Smooth muscle cell (in vitro differentiated cells): ENCODE data around the gene PDE10A. TPM values are rescaled to one million over a fixed set of nuclear protein-coding genes. Genes with fewer than 3 reads are reported as not detected.

Experiments
- DNase-seq: peaks from one replicate; lab custom pipeline; 2025; ENCODE audit not compliant: unreplicated experiment; lab: John Stamatoyannopoulos, UW
- H2AFZ ChIP-seq: fragments of 200-600 bp; sonication (generic); 2 replicates; pipeline ENCODE4 v1.6.0; 2016; ENCODE audit warnings: antibody characterized with exemption, low read depth, mild to moderate bottlenecking
- H3F3A ChIP-seq: fragments of 200-600 bp; sonication (generic); 2 replicates; pipeline ENCODE4 v1.6.0; 2017; ENCODE audit warnings: antibody characterized with exemption, low read depth
- H3K27ac ChIP-seq: fragments of 200-600 bp; sonication (generic); 2 replicates; pipeline ENCODE4 v1.5.1; 2016; ENCODE audit warnings: low read depth, mild to moderate bottlenecking
- H3K27me3 ChIP-seq: fragments of 200-600 bp; sonication (generic); 2 replicates; pipeline ENCODE4 v1.6.1; 2016; ENCODE audit warnings: low read depth, mild to moderate bottlenecking
- H3K36me3 ChIP-seq: fragments of 200-600 bp; sonication (generic); 2 replicates; pipeline ENCODE4 v1.5.1; 2016; ENCODE audit warnings: low read depth
- H3K4me1 ChIP-seq: fragments of 200-600 bp; sonication (generic); 2 replicates; pipeline ENCODE4 v1.5.1; 2016; ENCODE audit warnings: low read depth
- H3K4me2 ChIP-seq: fragments of 200-600 bp; sonication (generic); 2 replicates; pipeline ENCODE4 v1.6.0; 2016; ENCODE audit warnings: mild to moderate bottlenecking
- H3K4me3 ChIP-seq: fragments of 200-600 bp; sonication (generic); 2 replicates; pipeline ENCODE4 v1.5.1; 2016; ENCODE audit warnings: mild to moderate bottlenecking
- H3K79me2 ChIP-seq: fragments of 200-600 bp; sonication (generic); 2 replicates; pipeline ENCODE4 v1.6.0; 2016; ENCODE audit warnings: low read depth, mild to moderate bottlenecking
- H3K9ac ChIP-seq: fragments of 200-600 bp; sonication (generic); 2 replicates; pipeline ENCODE4 v1.6.0; 2016; ENCODE audit warnings: low read depth
- H3K9me3 ChIP-seq: fragments of 200-600 bp; sonication (generic); replicated peaks from 2 replicates; pipeline ENCODE4 v1.5.1; 2016; ENCODE audit warnings: low read depth
- H4K20me1 ChIP-seq: fragments of 200-600 bp; sonication (generic); 2 replicates; pipeline ENCODE4 v1.6.0; 2016; ENCODE audit warnings: low read depth
- WGBS: methylation state at CpG from one replicate; pipeline ENCODE4 v1.1.7; 2016; ENCODE audit warnings: low lambda C conversion rate; 5-methylcytosine and 5-hydroxymethylcytosine counted together
- polyA plus RNA-seq: library from polyadenylated mRNA; unstranded; fragments of >200 nt; fragmentation: Nextera tagmentation; extraction: Ambion mirVana; gene quantifications from 2 replicates; pipeline ENCODE4 v1.2.1, GENCODE V29; 2016
- total RNA-seq: library from RNA; depleted of rRNA; stranded (reverse); fragments of >200 nt; gene quantifications from 2 replicates; pipeline ENCODE4 v1.2.3, GENCODE V29; 2014
- TF ChIP-seq, protein P1 (sequence below): fragments of 200-600 bp; sonication (generic); IDR thresholded peaks from 2 replicates; pipeline ENCODE4 v1.5.1; 2017; ENCODE audit warnings: borderline replicate concordance, mild to moderate bottlenecking, antibody characterized with exemption; ENCODE audit not compliant: insufficient read depth, poor library complexity, severe bottlenecking

The PDE10A gene
- total and polyA plus RNA-seq, 2 experiments from 2014 or later = 2.0 to 5.6 TPM

DNA sequence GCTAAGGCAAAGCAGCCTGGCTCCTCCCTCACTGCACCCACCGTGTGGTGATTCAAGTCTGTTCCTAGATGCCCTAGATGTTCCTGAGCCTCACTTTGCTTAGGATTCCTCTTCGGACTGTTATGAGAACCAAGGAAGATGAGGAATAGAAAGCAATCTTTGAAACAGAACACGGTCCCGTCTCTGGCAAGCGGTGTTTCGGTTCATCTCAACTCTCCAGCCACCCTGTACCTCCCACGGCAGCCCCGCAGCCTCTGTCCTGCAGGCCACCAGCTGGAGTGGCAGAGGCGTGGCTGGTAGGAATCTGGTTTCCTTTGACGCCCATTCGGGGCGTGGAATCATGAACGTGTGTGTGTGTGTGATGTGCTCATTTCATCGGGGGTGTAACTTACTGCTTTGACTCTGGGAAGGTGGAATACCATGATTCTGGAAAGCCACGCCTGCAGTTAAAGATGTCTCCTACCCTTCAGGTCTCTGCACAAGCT, 21.3 kb downstream of the PDE10A start:
- H4K20me1 ChIP-seq = no peaks in the 10 kb centered on the region
- no peak overlapping the region for H3K4me3 ChIP-seq
- H3K4me2 ChIP-seq = no peak overlapping the region
- H3F3A ChIP-seq = no peaks in the 10 kb centered on the region
- DNase-seq = no peak
- no peak overlapping the region for H3K27ac ChIP-seq
- 87% methylated on average over 15 of the region's 15 CpGs for WGBS
- H3K9me3 ChIP-seq = no peaks in the 10 kb centered on the region
- TF ChIP-seq, protein P1, sequence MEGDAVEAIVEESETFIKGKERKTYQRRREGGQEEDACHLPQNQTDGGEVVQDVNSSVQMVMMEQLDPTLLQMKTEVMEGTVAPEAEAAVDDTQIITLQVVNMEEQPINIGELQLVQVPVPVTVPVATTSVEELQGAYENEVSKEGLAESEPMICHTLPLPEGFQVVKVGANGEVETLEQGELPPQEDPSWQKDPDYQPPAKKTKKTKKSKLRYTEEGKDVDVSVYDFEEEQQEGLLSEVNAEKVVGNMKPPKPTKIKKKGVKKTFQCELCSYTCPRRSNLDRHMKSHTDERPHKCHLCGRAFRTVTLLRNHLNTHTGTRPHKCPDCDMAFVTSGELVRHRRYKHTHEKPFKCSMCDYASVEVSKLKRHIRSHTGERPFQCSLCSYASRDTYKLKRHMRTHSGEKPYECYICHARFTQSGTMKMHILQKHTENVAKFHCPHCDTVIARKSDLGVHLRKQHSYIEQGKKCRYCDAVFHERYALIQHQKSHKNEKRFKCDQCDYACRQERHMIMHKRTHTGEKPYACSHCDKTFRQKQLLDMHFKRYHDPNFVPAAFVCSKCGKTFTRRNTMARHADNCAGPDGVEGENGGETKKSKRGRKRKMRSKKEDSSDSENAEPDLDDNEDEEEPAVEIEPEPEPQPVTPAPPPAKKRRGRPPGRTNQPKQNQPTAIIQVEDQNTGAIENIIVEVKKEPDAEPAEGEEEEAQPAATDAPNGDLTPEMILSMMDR = no peak
- H3K79me2 ChIP-seq = no peaks in the 10 kb centered on the region
- peaks cover 72% of the 10 kb centered on the region for H3K27me3 ChIP-seq
- no peak overlapping the region for H2AFZ ChIP-seq
- no peaks in the 10 kb centered on the region for H3K36me3 ChIP-seq
- H3K4me1 ChIP-seq = peaks cover 9% of the 10 kb centered on the region
- no peak overlapping the region for H3K9ac ChIP-seq

DNA sequence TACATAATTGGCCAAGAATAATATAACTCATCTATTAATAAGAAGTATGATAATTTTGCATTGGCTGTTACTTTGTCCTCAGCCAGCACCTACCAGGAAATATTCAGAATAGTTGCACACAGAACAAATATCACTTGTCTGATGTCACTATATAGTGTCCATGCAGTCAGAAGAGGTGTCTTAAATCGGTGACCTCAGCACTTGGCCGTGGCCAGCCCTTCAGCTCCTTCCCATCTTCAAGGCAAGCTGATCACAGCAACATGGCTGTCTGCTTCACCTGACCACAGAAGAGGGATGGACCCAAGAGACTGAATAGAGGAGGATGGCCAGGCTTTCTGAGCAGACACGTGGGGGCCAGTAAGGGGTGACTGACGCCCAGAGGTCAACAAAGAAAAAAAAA, 22.2 kb downstream of the PDE10A start:
- no peaks in the 10 kb centered on the region for H3K36me3 ChIP-seq
- TF ChIP-seq, protein P1 = no peak
- H3K27ac ChIP-seq = no peak overlapping the region
- peaks cover 63% of the 10 kb centered on the region for H3K27me3 ChIP-seq
- no peaks in the 10 kb centered on the region for H3F3A ChIP-seq
- no peaks in the 10 kb centered on the region for H4K20me1 ChIP-seq
- H3K9ac ChIP-seq = no peak overlapping the region
- 86% methylated on average over 4 of the region's 4 CpGs for WGBS
- DNase-seq = no peak
- no peaks in the 10 kb centered on the region for H3K9me3 ChIP-seq
- peaks cover 18% of the 10 kb centered on the region for H3K4me1 ChIP-seq
- no peak overlapping the region for H3K4me3 ChIP-seq
- no peaks in the 10 kb centered on the region for H3K79me2 ChIP-seq
- H2AFZ ChIP-seq = no peak overlapping the region
- no peak overlapping the region for H3K4me2 ChIP-seq

DNA sequence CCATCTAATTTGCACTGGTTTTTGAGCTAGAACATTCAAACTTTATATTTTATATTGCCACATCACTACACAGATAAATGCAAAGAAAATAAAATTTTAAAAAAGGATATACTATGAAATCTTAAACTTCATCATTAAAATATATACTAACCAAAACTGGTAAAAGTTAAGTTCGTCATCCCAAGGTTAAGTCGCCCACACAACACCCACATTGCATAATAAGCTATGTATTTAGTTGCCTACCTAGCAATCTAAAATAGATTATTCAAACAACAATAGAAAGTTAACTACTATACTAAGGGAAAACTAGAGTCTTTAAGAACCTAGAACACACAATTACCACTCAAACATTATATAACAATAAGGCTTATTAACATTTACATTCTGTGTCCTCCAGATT, 24.5 kb downstream of the PDE10A start:
- no peak for DNase-seq
- 91% methylated on average over 2 of the region's 2 CpGs for WGBS
- no peak overlapping the region for H3K4me2 ChIP-seq

DNA sequence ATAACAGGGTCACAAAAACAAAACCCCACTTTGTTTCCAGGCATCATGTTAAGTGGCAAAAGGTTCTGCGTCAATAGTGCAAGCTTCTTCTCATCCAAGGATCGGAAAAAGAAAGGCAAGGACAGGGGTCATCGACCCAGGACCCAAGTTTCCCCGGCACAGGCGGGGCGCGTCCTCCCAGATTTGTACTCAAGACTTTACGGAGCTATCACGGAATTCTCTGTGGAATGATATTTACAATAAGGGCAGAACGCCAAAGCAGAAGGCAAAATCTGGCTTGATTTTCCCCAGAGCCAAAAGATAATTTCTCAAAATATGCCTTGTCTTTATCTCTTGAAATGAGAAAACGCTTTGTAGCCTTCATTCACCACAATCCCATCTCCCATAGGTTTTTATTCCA, 25.5 kb downstream of the PDE10A start:
- DNase-seq = no peak
- no peak overlapping the region for H3K4me3 ChIP-seq
- H3F3A ChIP-seq = no peaks in the 10 kb centered on the region
- no peak overlapping the region for H3K4me2 ChIP-seq
- no peak overlapping the region for H3K27ac ChIP-seq
- no peaks in the 10 kb centered on the region for H3K79me2 ChIP-seq
- no peaks in the 10 kb centered on the region for H4K20me1 ChIP-seq
- no peak overlapping the region for H2AFZ ChIP-seq
- peaks cover 45% of the 10 kb centered on the region for H3K27me3 ChIP-seq
- peaks cover 18% of the 10 kb centered on the region for H3K4me1 ChIP-seq
- H3K9me3 ChIP-seq = no peaks in the 10 kb centered on the region
- TF ChIP-seq, protein P1 = no peak
- H3K9ac ChIP-seq = no peak overlapping the region
- no peaks in the 10 kb centered on the region for H3K36me3 ChIP-seq
- WGBS = 79% methylated on average over 11 of the region's 11 CpGs

More for the DNA sequence above, 24.5 kb downstream of the PDE10A start:
- Histone ChIP-seq H3K9ac (no peak overlapping the region), H3K79me2 (no peaks in the 10 kb centered on the region), H3K27me3 (peaks cover 47% of the 10 kb centered on the region), H3K9me3 (no peaks in the 10 kb centered on the region), H3K4me3 (no peak overlapping the region), H2AFZ (no peak overlapping the region), H3K36me3 (no peaks in the 10 kb centered on the region), H3F3A (no peaks in the 10 kb centered on the region), H3K27ac (no peak overlapping the region), H4K20me1 (no peaks in the 10 kb centered on the region), H3K4me1 (peaks cover 18% of the 10 kb centered on the region)
- TF ChIP-seq, protein P1 = no peak
